Measurements from ENCODE around the gene KSR1. TPM values are rescaled to one million over a fixed set of nuclear protein-coding genes. Genes with fewer than 3 reads are reported as not detected.

Gene KSR1
- total RNA-seq, 2 donors from 2014 or later, result 99.9 to 142 TPM

DNA sequence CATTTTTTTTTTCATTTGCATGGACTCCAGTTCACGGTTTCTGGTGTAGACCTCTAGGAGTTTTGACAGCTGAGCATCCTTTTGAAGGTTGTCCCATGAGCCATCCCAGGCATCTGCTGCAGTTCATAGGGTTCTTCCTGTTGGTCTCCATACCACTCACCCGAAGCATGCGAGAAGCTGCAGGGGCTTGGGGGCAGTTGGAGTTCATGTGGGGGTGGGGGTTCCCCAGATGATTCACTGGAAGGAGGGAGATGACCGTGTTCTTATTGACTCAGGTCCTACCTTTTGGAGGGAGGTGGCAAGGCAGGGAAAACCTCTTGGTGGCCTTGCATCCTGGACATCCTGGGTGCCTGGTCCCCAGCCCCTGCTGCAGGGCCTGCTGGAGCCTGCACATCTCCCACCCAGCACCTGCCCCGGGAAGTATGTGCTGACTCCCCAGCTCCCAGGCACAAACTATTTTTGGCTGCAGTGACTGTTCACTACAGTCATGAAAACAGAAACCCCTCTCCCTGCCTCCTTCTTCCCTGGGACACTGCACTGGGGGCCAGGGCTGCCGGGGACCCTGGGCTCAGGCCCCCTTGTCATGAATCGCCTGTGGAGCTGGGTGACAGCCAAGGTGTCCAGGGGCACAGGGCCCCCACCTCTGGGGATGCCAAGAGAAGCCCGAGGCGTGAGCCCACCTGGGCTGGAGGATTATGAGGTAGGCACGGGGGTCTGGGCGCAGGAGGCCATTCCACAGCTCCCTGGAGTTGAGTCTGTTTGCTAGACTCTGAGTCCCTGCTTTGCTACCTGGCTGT lies 109.8 kb downstream of the KSR1 start:
- Histone ChIP-seq H3K36me3 (replicated peaks in 1 of 2; ENCODE audit: insufficient read depth in 1 of 2, low read depth in 2 of 2) (no peaks in the 10 kb centered on the region), H3K27ac (peak overlapping the region in 3 of 4 donors; percentile 61 to 70 (median 63)), H3K27me3 (no peaks in the 10 kb centered on the region), H3K9me3 (no peaks in the 10 kb centered on the region), H3K4me3 (no peak overlapping the region), H3K4me1 (peaks cover 75% of the 10 kb centered on the region)
- intact Hi-C loops (cut with DNase I), result no loop called here
- 83 to 85% methylated on average over 8 to 11 of the region's 11 CpGs for WGBS, 2 donors
- TF ChIP-seq POLR2A (IDR thresholded peaks at IDR 0.05), result no peak
- TF ChIP-seq, protein P1, sequence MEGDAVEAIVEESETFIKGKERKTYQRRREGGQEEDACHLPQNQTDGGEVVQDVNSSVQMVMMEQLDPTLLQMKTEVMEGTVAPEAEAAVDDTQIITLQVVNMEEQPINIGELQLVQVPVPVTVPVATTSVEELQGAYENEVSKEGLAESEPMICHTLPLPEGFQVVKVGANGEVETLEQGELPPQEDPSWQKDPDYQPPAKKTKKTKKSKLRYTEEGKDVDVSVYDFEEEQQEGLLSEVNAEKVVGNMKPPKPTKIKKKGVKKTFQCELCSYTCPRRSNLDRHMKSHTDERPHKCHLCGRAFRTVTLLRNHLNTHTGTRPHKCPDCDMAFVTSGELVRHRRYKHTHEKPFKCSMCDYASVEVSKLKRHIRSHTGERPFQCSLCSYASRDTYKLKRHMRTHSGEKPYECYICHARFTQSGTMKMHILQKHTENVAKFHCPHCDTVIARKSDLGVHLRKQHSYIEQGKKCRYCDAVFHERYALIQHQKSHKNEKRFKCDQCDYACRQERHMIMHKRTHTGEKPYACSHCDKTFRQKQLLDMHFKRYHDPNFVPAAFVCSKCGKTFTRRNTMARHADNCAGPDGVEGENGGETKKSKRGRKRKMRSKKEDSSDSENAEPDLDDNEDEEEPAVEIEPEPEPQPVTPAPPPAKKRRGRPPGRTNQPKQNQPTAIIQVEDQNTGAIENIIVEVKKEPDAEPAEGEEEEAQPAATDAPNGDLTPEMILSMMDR (IDR thresholded peaks at IDR 0.05), result no peak
- no peak for DNase-seq
- ATAC-seq, result no peak

DNA sequence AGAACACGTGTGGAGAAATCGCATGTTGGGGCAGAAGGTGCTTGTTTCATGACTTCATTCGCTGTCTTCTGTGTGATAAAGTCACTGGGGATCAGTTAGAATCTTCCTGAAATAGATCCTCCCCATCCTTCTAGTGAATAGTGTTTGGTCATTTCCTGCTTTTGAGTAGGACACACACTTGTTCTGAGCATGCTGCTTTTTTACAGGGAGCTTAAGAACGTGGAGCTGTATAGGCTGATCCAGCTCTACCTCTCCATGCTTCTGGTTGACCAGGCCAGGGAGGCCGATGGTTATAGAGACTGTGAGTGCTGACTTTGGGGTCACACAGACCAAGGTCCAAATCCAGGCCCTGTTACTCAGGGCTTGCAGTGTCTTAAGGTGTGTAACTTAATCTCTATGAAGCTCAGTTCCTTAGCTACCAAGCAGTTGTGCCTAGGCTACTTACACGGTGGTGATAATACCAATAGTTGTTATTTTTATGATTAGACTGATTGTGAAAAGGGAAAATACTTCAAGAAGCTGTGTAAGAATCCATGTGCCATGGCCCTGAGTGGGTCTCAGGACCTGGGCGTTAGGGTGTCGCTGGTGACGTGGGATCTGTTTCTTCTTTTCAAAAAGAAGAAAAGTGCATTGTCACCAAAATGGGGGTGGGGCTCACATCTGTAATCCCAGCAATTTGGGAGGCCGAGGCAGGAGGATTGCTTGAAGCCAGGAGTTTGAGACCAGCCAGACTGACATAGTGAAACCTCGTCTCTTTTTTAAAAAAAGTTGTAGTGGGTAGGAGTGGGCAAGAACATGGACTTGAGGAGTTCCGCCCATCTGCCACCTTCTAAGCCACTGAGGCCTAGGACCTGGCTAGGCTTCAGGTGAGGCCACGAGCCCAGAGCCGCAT lies 110.7 kb downstream of the KSR1 start:
- H3K4me3 ChIP-seq, result no peak overlapping the region
- H3K27me3 ChIP-seq, result no peaks in the 10 kb centered on the region
- no peak for ATAC-seq
- H3K9me3 ChIP-seq, result no peaks in the 10 kb centered on the region
- no peaks in the 10 kb centered on the region for H3K36me3 ChIP-seq (replicated peaks in 1 of 2; ENCODE audit: insufficient read depth in 1 of 2, low read depth in 2 of 2)
- DNase-seq, result no peak
- intact Hi-C loops (cut with DNase I), result no loop called here
- H3K27ac ChIP-seq, result peak overlapping the region; percentile 30 to 70 (median 62)
- WGBS, 2 donors, result 72 to 74% methylated on average over 14 of the region's 14 CpGs
- peaks cover 75% of the 10 kb centered on the region for H3K4me1 ChIP-seq
- TF ChIP-seq, protein P1 (IDR thresholded peaks at IDR 0.05), result no peak
- no peak for TF ChIP-seq POLR2A (IDR thresholded peaks at IDR 0.05)

DNA sequence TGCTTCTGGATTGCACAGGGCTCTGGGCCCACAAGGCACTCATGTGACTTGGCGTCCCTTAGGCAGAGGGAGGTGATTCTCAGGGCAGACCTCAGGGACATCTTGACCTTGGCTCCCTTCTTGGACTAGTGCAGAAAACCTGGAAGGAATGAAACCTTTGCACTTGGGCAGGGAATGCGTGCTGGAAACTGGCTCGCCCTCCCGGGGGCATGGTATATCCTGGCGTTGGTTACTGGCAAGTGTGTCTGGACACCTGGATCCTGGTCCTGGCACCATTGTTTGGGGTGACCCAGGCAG lies 111.3 kb downstream of the KSR1 start:
- peak; percentile 48 to 72 (median 62) for DNase-seq
- peak; percentile 52 for ATAC-seq
- H3K9me3 ChIP-seq, result no peaks in the 10 kb centered on the region
- peaks cover 72% of the 10 kb centered on the region for H3K4me1 ChIP-seq
- intact Hi-C loops (cut with DNase I), result no loop called here
- H3K27me3 ChIP-seq, result no peaks in the 10 kb centered on the region
- H3K4me3 ChIP-seq, result no peak overlapping the region
- H3K36me3 ChIP-seq (replicated peaks in 1 of 2; ENCODE audit: insufficient read depth in 1 of 2, low read depth in 2 of 2), result no peaks in the 10 kb centered on the region
- no peak for TF ChIP-seq POLR2A (IDR thresholded peaks at IDR 0.05)
- TF ChIP-seq, protein P1 (IDR thresholded peaks at IDR 0.05), result no peak
- peak overlapping the region; percentile 30 to 70 (median 62) for H3K27ac ChIP-seq
- 22 to 37% methylated on average over 4 to 5 of the region's 5 CpGs for WGBS, 2 donors

DNA sequence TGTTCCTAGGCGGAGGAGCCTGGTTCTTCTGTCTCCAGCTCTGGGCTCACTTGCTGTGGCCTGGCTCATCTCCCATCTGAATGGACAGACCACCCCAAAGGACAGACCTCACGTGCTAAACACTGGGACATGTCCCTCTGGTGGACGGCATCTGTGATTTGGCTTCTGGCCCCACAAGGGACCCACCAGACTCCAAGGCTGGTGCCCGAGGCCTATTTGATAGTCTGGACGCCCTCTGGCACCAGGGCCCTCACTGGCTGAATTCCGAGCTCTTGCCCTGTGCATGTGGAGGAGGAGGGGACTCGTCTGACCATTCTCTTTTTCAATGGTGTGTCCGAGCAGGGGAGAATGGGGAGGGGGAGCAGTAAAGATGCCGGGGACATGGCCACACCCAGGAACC lies 112.0 kb downstream of the KSR1 start:
- H3K4me1 ChIP-seq, result peaks cover 72% of the 10 kb centered on the region
- intact Hi-C loops (cut with DNase I), result no loop called here
- no peaks in the 10 kb centered on the region for H3K9me3 ChIP-seq
- H3K27ac ChIP-seq, result peak overlapping the region in 3 of 4 donors; percentile 61 to 70 (median 63)
- TF ChIP-seq, protein P1 (IDR thresholded peaks at IDR 0.05), result no peak
- no peak for TF ChIP-seq POLR2A (IDR thresholded peaks at IDR 0.05)
- WGBS, 2 donors, result 69 to 83% methylated on average over 9 of the region's 9 CpGs
- DNase-seq (no peak), ATAC-seq (no peak)
- H3K36me3 ChIP-seq (replicated peaks in 1 of 2; ENCODE audit: insufficient read depth in 1 of 2, low read depth in 2 of 2), result no peaks in the 10 kb centered on the region
- H3K4me3 ChIP-seq, result no peak overlapping the region
- H3K27me3 ChIP-seq, result no peaks in the 10 kb centered on the region
